Measurements from ENCODE around the gene BMAL1. TPM values are rescaled to one million over a fixed set of nuclear protein-coding genes. Genes with fewer than 3 reads are reported as not detected.

The BMAL1 gene
- total RNA-seq, 5 donors from 2014 or later (not counting 1 experiment from before 2014, with no cell fraction given) = 67.9 to 99.2 (median 72.1) TPM

GRCh38 chr11:13313005-13313819 lies 35.6 kb downstream of the BMAL1 start:
- POLR2A ChIA-PET = interaction anchor here in 1 of 2 donors (0.6 kb wide), 1 partner anchor 34 kb away, joined by 3 read pairs; no protein-coding TSS in a partner anchor
- H3K36me3 Mint-ChIP-seq = peaks cover 44% of the 10 kb centered on the region
- Histone ChIP-seq H3K27me3 (replicated peaks in 1 of 2; ENCODE audit: control insufficient read depth in 2 of 2, extremely low read depth in 1 of 2, insufficient read depth in 2 of 2, low read length in 1 of 2) (no peaks in the 10 kb centered on the region), H3K27ac (ENCODE audit: low read length) (no peak overlapping the region), H3K9me3 (no peaks in the 10 kb centered on the region), H3K4me1 (ENCODE audit: control insufficient read depth in 1 of 2, extremely low read depth in 1 of 2, insufficient read depth in 2 of 2, low read length in 2 of 2) (peaks cover 0 to 51% of the 10 kb centered on the region in 2 experiments), H3K4me3 (ENCODE audit: control insufficient read depth in 1 of 2, extremely low read depth in 1 of 2, low read length in 1 of 2) (no peak overlapping the region), H3K36me3 (ENCODE audit: control insufficient read depth in 2 of 2, extremely low read depth in 1 of 2, insufficient read depth in 1 of 2, low read length in 1 of 2) (peaks cover 3 to 28% of the 10 kb centered on the region in 2 donors)
- DNase-seq (no peak), ATAC-seq (replicated peaks in 1 of 4) (no peak)
- no peaks in the 10 kb centered on the region for H3K9me3 Mint-ChIP-seq
- no peak overlapping the region for H3K4me3 Mint-ChIP-seq
- H3K4me1 Mint-ChIP-seq = peaks cover 83 to 89% (median 88%) of the 10 kb centered on the region in 3 donors
- H3K27me3 Mint-ChIP-seq = no peaks in the 10 kb centered on the region
- no peak overlapping the region for H3K27ac Mint-ChIP-seq
- 89% methylated on average over 16 of the region's 16 CpGs for WGBS (ENCODE audit: insufficient coverage)
- CTCF ChIA-PET = interaction anchor here (0.7 to 1.3 kb wide), 3 partner anchors 18 to 31 kb away, joined by 3 to 4 read pairs (median 3); no protein-coding TSS in a partner anchor

- H3K4me1 Mint-ChIP-seq = peaks cover 91 to 95% (median 93%) of the 10 kb centered on the region in 3 donors
- Histone ChIP-seq H3K9me3 (no peaks in the 10 kb centered on the region), H3K4me1 (ENCODE audit: control insufficient read depth in 1 of 2, extremely low read depth in 1 of 2, insufficient read depth in 2 of 2, low read length in 2 of 2) (peaks cover 0 to 57% of the 10 kb centered on the region in 2 experiments), H3K27ac (ENCODE audit: low read length) (no peak overlapping the region), H3K27me3 (replicated peaks in 1 of 2; ENCODE audit: control insufficient read depth in 2 of 2, extremely low read depth in 1 of 2, insufficient read depth in 2 of 2, low read length in 1 of 2) (no peaks in the 10 kb centered on the region), H3K36me3 (ENCODE audit: control insufficient read depth in 2 of 2, extremely low read depth in 1 of 2, insufficient read depth in 1 of 2, low read length in 1 of 2) (peaks cover 3 to 22% of the 10 kb centered on the region in 2 donors), H3K4me3 (ENCODE audit: control insufficient read depth in 1 of 2, extremely low read depth in 1 of 2, low read length in 1 of 2) (no peak overlapping the region)
- ChIA-PET CTCF (interaction anchor here in 1 of 2 donors (0.6 to 0.7 kb wide), 2 partner anchors 24 to 106 kb away, joined by 3 read pairs; no protein-coding TSS in a partner anchor), POLR2A (interaction anchor here in 1 of 2 donors (1.0 kb wide), 1 partner anchor 29 kb away, joined by 3 read pairs; no protein-coding TSS in a partner anchor)
- DNase-seq (no peak), ATAC-seq (replicated peaks in 1 of 4) (no peak)
- peaks cover 43% of the 10 kb centered on the region for H3K36me3 Mint-ChIP-seq
- no peaks in the 10 kb centered on the region for H3K27me3 Mint-ChIP-seq
- WGBS (ENCODE audit: insufficient coverage) = 86% methylated on average over 1 of the region's 2 CpGs
- H3K9me3 Mint-ChIP-seq = no peaks in the 10 kb centered on the region
- peak overlapping the region in 1 of 3 donors; percentile 24 for H3K4me3 Mint-ChIP-seq
- H3K27ac Mint-ChIP-seq = no peak overlapping the region
These were observed 37.2 kb downstream of the BMAL1 start for GRCh38 chr11:13314676-13315394.

- Mint-ChIP-seq H3K4me1 (peaks cover 91 to 95% (median 93%) of the 10 kb centered on the region in 3 donors), H3K36me3 (peaks cover 34% of the 10 kb centered on the region), H3K27me3 (no peaks in the 10 kb centered on the region), H3K4me3 (peak overlapping the region in 1 of 3 donors; percentile 24), H3K9me3 (no peaks in the 10 kb centered on the region), H3K27ac (peak overlapping the region; percentile 62 to 67)
- CTCF ChIA-PET = interaction anchor here in 1 of 2 donors (1.2 kb wide), 1 partner anchor 20 kb away, joined by 3 read pairs; no protein-coding TSS in a partner anchor
- peak in 1 of 4 experiments; percentile 13 for ATAC-seq (replicated peaks in 1 of 4)
- 87% methylated on average over 8 of the region's 11 CpGs for WGBS (ENCODE audit: insufficient coverage)
- Histone ChIP-seq H3K27me3 (replicated peaks in 1 of 2; ENCODE audit: control insufficient read depth in 2 of 2, extremely low read depth in 1 of 2, insufficient read depth in 2 of 2, low read length in 1 of 2) (no peaks in the 10 kb centered on the region), H3K36me3 (ENCODE audit: control insufficient read depth in 2 of 2, extremely low read depth in 1 of 2, insufficient read depth in 1 of 2, low read length in 1 of 2) (peaks cover 3 to 13% of the 10 kb centered on the region in 2 donors), H3K4me3 (ENCODE audit: control insufficient read depth in 1 of 2, extremely low read depth in 1 of 2, low read length in 1 of 2) (no peak overlapping the region), H3K27ac (ENCODE audit: low read length) (no peak overlapping the region), H3K4me1 (ENCODE audit: control insufficient read depth in 1 of 2, extremely low read depth in 1 of 2, insufficient read depth in 2 of 2, low read length in 2 of 2) (peaks cover 0 to 58% of the 10 kb centered on the region in 2 experiments), H3K9me3 (no peaks in the 10 kb centered on the region)
- POLR2A ChIA-PET = no interaction called here
- no peak for DNase-seq
These were observed 38.2 kb downstream of the BMAL1 start for GRCh38 chr11:13315517-13316432.

- DNase-seq = no peak
- ATAC-seq (replicated peaks in 1 of 4) = no peak
- H3K9me3 ChIP-seq = no peaks in the 10 kb centered on the region
- Mint-ChIP-seq H3K36me3 (peaks cover 28% of the 10 kb centered on the region), H3K4me3 (no peak overlapping the region), H3K9me3 (no peaks in the 10 kb centered on the region), H3K27ac (peak overlapping the region; percentile 20 to 62), H3K27me3 (no peaks in the 10 kb centered on the region), H3K4me1 (peaks cover 85 to 95% (median 92%) of the 10 kb centered on the region in 3 donors)
- ChIA-PET CTCF (interaction anchor here in 1 of 2 donors (1.2 kb wide), 1 partner anchor 19 kb away, joined by 3 read pairs; no protein-coding TSS in a partner anchor), POLR2A (interaction anchor here in 1 of 2 donors (0.6 kb wide), 1 partner anchor 54 kb away, joined by 3 read pairs; no protein-coding TSS in a partner anchor)
- peaks cover 0 to 56% of the 10 kb centered on the region in 2 experiments for H3K4me1 ChIP-seq (ENCODE audit: control insufficient read depth in 1 of 2, extremely low read depth in 1 of 2, insufficient read depth in 2 of 2, low read length in 2 of 2)
- H3K36me3 ChIP-seq (ENCODE audit: control insufficient read depth in 2 of 2, extremely low read depth in 1 of 2, insufficient read depth in 1 of 2, low read length in 1 of 2) = peaks cover 3 to 5% of the 10 kb centered on the region in 2 donors
- WGBS (ENCODE audit: insufficient coverage) = 86% methylated on average over 1 of the region's 4 CpGs
- H3K27ac ChIP-seq (ENCODE audit: low read length) = no peak overlapping the region
- no peak overlapping the region for H3K4me3 ChIP-seq (ENCODE audit: control insufficient read depth in 1 of 2, extremely low read depth in 1 of 2, low read length in 1 of 2)
- H3K27me3 ChIP-seq (replicated peaks in 1 of 2; ENCODE audit: control insufficient read depth in 2 of 2, extremely low read depth in 1 of 2, insufficient read depth in 2 of 2, low read length in 1 of 2) = no peaks in the 10 kb centered on the region
These were observed 39.0 kb downstream of the BMAL1 start for GRCh38 chr11:13316528-13316961.

GRCh38 chr11:13317293-13318080 lies 39.9 kb downstream of the BMAL1 start:
- Histone ChIP-seq H3K36me3 (ENCODE audit: control insufficient read depth in 2 of 2, extremely low read depth in 1 of 2, insufficient read depth in 1 of 2, low read length in 1 of 2) (peaks cover 3 to 5% of the 10 kb centered on the region in 2 donors), H3K4me3 (ENCODE audit: control insufficient read depth in 1 of 2, extremely low read depth in 1 of 2, low read length in 1 of 2) (no peak overlapping the region), H3K4me1 (ENCODE audit: control insufficient read depth in 1 of 2, extremely low read depth in 1 of 2, insufficient read depth in 2 of 2, low read length in 2 of 2) (peaks cover 0 to 57% of the 10 kb centered on the region in 2 experiments), H3K27me3 (replicated peaks in 1 of 2; ENCODE audit: control insufficient read depth in 2 of 2, extremely low read depth in 1 of 2, insufficient read depth in 2 of 2, low read length in 1 of 2) (no peaks in the 10 kb centered on the region), H3K9me3 (no peaks in the 10 kb centered on the region), H3K27ac (ENCODE audit: low read length) (no peak overlapping the region)
- ATAC-seq (replicated peaks in 1 of 4) (no peak), DNase-seq (no peak)
- CTCF ChIA-PET = interaction anchor here in 1 of 2 donors (0.9 kb wide), 1 partner anchor 45 kb away, joined by 4 read pairs; no protein-coding TSS in a partner anchor
- POLR2A ChIA-PET = interaction anchor here (0.5 to 0.7 kb wide), 3 partner anchors 20 to 1098 kb away, joined by 4 to 12 read pairs (median 11); no protein-coding TSS in a partner anchor
- no CpG with 5 or more reads among the region's 4 CpGs for WGBS (ENCODE audit: insufficient coverage)
- no peaks in the 10 kb centered on the region for H3K27me3 Mint-ChIP-seq
- H3K36me3 Mint-ChIP-seq = peaks cover 28% of the 10 kb centered on the region
- no peaks in the 10 kb centered on the region for H3K9me3 Mint-ChIP-seq
- peaks cover 76 to 94% (median 92%) of the 10 kb centered on the region in 3 donors for H3K4me1 Mint-ChIP-seq
- no peak overlapping the region for H3K4me3 Mint-ChIP-seq
- peak overlapping the region in 1 of 2 donors; percentile 37 for H3K27ac Mint-ChIP-seq
